C1 segment of cervical spinal cord (tissue), 14 donors: ENCODE results near the gene MRPL58.
"Not testable (repeated sequence)": the region's sequence is repeated elsewhere in the genome, so short reads cannot be mapped to it uniquely, and the experiment has no call there.

ENCODE experiments used
- DNase-seq, 14 donors: peaks; one replicate each; lab custom pipeline; 2025; lab: John Stamatoyannopoulos, UW

The MRPL58 gene

GRCh38 chr17:75012346-75013091 is at the start of gene MRPL58:
MRPL58 (plus strand) TSS chr17:75012670; CDS start chr17:75012687, 17 bp downstream.
- DNase-seq = peak in 13 of 14 donors; percentile 61 to 93 (median 82)

- DNase-seq = peak in 1 of 14 donors; percentile 9
Observed at GRCh38 chr17:74963656-74964055, 48.8 kb upstream of the MRPL58 start.

- no peak for DNase-seq
Observed at GRCh38 chr17:74964246-74964761, 48.2 kb upstream of the MRPL58 start.

- DNase-seq = no peak
Observed at GRCh38 chr17:74964988-74965622, 47.4 kb upstream of the MRPL58 start.

- no peak for DNase-seq
Observed at GRCh38 chr17:74968361-74968780, 44.1 kb upstream of the MRPL58 start.

GRCh38 chr17:74969501-74969900 is 43.0 kb upstream of the MRPL58 start:
- DNase-seq = not testable (repeated sequence)

GRCh38 chr17:74970395-74970794 is 42.1 kb upstream of the MRPL58 start:
- no peak for DNase-seq

GRCh38 chr17:74971069-74971841 is 41.2 kb upstream of the MRPL58 start:
- peak in 2 of 14 donors; percentile 45 to 51 for DNase-seq

- peak in 2 of 14 donors; percentile 16 to 51 for DNase-seq
Observed at GRCh38 chr17:74971842-74972106, 40.7 kb upstream of the MRPL58 start.

- DNase-seq = peak in 12 of 14 donors; percentile 26 to 77 (median 56)
Observed at GRCh38 chr17:74972107-74972972, 40.1 kb upstream of the MRPL58 start, which contains the start of gene HID1. HID1 (minus strand) TSS chr17:74972759; CDS start chr17:74972656, 103 bp downstream.

- no peak for DNase-seq
Observed at GRCh38 chr17:74972973-74973328, 39.5 kb upstream of the MRPL58 start.

- DNase-seq = no peak
Observed at GRCh38 chr17:74975943-74976342, 36.5 kb upstream of the MRPL58 start.

- DNase-seq = no peak
Observed at GRCh38 chr17:74977802-74978201, 34.7 kb upstream of the MRPL58 start.

- DNase-seq = no peak
Observed at GRCh38 chr17:74978240-74978639, 34.2 kb upstream of the MRPL58 start.

- no peak for DNase-seq
Observed at GRCh38 chr17:74979408-74980146, 32.9 kb upstream of the MRPL58 start.

GRCh38 chr17:74981318-74981978 is 31.0 kb upstream of the MRPL58 start:
- peak in 1 of 14 donors; percentile 50 for DNase-seq

GRCh38 chr17:74981979-74982662 is 30.3 kb upstream of the MRPL58 start:
- DNase-seq = peak in 12 of 14 donors; percentile 72 to 89 (median 80)

GRCh38 chr17:74982663-74983313 is 29.7 kb upstream of the MRPL58 start:
- peak in 2 of 14 donors; percentile 46 to 75 for DNase-seq

GRCh38 chr17:74986206-74986576 is 26.3 kb upstream of the MRPL58 start:
- no peak for DNase-seq
